ENCODE data around the gene NKX6-2. TPM values are rescaled to one million over a fixed set of nuclear protein-coding genes. Genes with fewer than 3 reads are reported as not detected.

The NKX6-2 gene
- polyA plus RNA-seq, 1 donor from 2014 or later = not detected

GRCh38 chr10:132806110-132806509, 20.2 kb upstream of the NKX6-2 start:
- Histone ChIP-seq H4K20me1 (ENCODE audit: insufficient read depth) (no peaks in the 10 kb centered on the region), H2AFZ (ENCODE audit: low read depth, low read length) (no peak overlapping the region), H3K9me2 (ENCODE audit: insufficient read depth, low read length) (no peaks in the 10 kb centered on the region), H3K4me2 (ENCODE audit: low read length) (no peak overlapping the region), H3K27me3 (ENCODE audit: insufficient read depth, low read depth, low read length) (no peaks in the 10 kb centered on the region), H3K79me2 (replicated peaks; ENCODE audit: insufficient read depth, low read length) (no peaks in the 10 kb centered on the region), H3K4me3 (ENCODE audit: low read length) (no peak overlapping the region), H3K9ac (ENCODE audit: low read length) (no peak overlapping the region), H3K9me3 (ENCODE audit: low read length) (peaks cover 4% of the 10 kb centered on the region), H3K36me3 (ENCODE audit: insufficient read depth, low read length) (no peaks in the 10 kb centered on the region), H3F3A (ENCODE audit: insufficient read depth, low read length, poor library complexity, severe bottlenecking) (no peaks in the 10 kb centered on the region), H3K27ac (ENCODE audit: low read length) (no peak overlapping the region)
- TF ChIP-seq CTCF (IDR thresholded peaks at IDR 0.05; ENCODE audit: poor library complexity, severe bottlenecking) (no peak), RAD21 (conservative IDR thresholded peaks at IDR 0.05) (no peak), SMC3 (conservative IDR thresholded peaks at IDR 0.05; ENCODE audit: poor library complexity) (no peak), EP300 (conservative IDR thresholded peaks at IDR 0.05; ENCODE audit: poor library complexity, severe bottlenecking) (no peak), TAF1 (IDR thresholded peaks at IDR 0.05; ENCODE audit: low read depth) (no peak), MXI1 (conservative IDR thresholded peaks at IDR 0.05; ENCODE audit: poor library complexity, severe bottlenecking) (no peak), EZH2 (IDR thresholded peaks at IDR 0.05; ENCODE audit: borderline replicate concordance, insufficient read depth, low read length, poor library complexity, severe bottlenecking) (no peak), POLR2AphosphoS5 (IDR thresholded peaks at IDR 0.05) (no peak)
- TF ChIP-seq, protein P1, sequence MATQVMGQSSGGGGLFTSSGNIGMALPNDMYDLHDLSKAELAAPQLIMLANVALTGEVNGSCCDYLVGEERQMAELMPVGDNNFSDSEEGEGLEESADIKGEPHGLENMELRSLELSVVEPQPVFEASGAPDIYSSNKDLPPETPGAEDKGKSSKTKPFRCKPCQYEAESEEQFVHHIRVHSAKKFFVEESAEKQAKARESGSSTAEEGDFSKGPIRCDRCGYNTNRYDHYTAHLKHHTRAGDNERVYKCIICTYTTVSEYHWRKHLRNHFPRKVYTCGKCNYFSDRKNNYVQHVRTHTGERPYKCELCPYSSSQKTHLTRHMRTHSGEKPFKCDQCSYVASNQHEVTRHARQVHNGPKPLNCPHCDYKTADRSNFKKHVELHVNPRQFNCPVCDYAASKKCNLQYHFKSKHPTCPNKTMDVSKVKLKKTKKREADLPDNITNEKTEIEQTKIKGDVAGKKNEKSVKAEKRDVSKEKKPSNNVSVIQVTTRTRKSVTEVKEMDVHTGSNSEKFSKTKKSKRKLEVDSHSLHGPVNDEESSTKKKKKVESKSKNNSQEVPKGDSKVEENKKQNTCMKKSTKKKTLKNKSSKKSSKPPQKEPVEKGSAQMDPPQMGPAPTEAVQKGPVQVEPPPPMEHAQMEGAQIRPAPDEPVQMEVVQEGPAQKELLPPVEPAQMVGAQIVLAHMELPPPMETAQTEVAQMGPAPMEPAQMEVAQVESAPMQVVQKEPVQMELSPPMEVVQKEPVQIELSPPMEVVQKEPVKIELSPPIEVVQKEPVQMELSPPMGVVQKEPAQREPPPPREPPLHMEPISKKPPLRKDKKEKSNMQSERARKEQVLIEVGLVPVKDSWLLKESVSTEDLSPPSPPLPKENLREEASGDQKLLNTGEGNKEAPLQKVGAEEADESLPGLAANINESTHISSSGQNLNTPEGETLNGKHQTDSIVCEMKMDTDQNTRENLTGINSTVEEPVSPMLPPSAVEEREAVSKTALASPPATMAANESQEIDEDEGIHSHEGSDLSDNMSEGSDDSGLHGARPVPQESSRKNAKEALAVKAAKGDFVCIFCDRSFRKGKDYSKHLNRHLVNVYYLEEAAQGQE (IDR thresholded peaks at IDR 0.05; ENCODE audit: borderline replicate concordance) = no peak

GRCh38 chr10:132805599-132805998, 19.7 kb upstream of the NKX6-2 start:
- Histone ChIP-seq H3K27ac (ENCODE audit: low read length) (no peak overlapping the region), H3K4me3 (ENCODE audit: low read length) (no peak overlapping the region), H2AFZ (ENCODE audit: low read depth, low read length) (no peak overlapping the region), H3K36me3 (ENCODE audit: insufficient read depth, low read length) (no peaks in the 10 kb centered on the region), H4K20me1 (ENCODE audit: insufficient read depth) (no peaks in the 10 kb centered on the region), H3K9ac (ENCODE audit: low read length) (no peak overlapping the region), H3K9me3 (ENCODE audit: low read length) (peaks cover 4% of the 10 kb centered on the region), H3K4me2 (ENCODE audit: low read length) (no peak overlapping the region), H3K79me2 (replicated peaks; ENCODE audit: insufficient read depth, low read length) (no peaks in the 10 kb centered on the region), H3K27me3 (ENCODE audit: insufficient read depth, low read depth, low read length) (no peaks in the 10 kb centered on the region), H3F3A (ENCODE audit: insufficient read depth, low read length, poor library complexity, severe bottlenecking) (no peaks in the 10 kb centered on the region), H3K9me2 (ENCODE audit: insufficient read depth, low read length) (no peaks in the 10 kb centered on the region)
- TF ChIP-seq, protein P1 (IDR thresholded peaks at IDR 0.05; ENCODE audit: borderline replicate concordance) = no peak
- TF ChIP-seq POLR2AphosphoS5 (IDR thresholded peaks at IDR 0.05) = no peak
- no peak for TF ChIP-seq CTCF (IDR thresholded peaks at IDR 0.05; ENCODE audit: poor library complexity, severe bottlenecking)
- TF ChIP-seq RAD21 (conservative IDR thresholded peaks at IDR 0.05) = no peak
- no peak for TF ChIP-seq TAF1 (IDR thresholded peaks at IDR 0.05; ENCODE audit: low read depth)
- no peak for TF ChIP-seq EP300 (conservative IDR thresholded peaks at IDR 0.05; ENCODE audit: poor library complexity, severe bottlenecking)
- no peak for TF ChIP-seq MXI1 (conservative IDR thresholded peaks at IDR 0.05; ENCODE audit: poor library complexity, severe bottlenecking)
- TF ChIP-seq SMC3 (conservative IDR thresholded peaks at IDR 0.05; ENCODE audit: poor library complexity) = no peak
- no peak for TF ChIP-seq EZH2 (IDR thresholded peaks at IDR 0.05; ENCODE audit: borderline replicate concordance, insufficient read depth, low read length, poor library complexity, severe bottlenecking)
